Motor neuron (in vitro differentiated cells): Measurements from ENCODE around the gene RHAG. TPM values are rescaled to one million over a fixed set of nuclear protein-coding genes. Genes with fewer than 3 reads are reported as not detected.

ENCODE experiments used
- ATAC-seq, 8 experiments: fragments of 200-7000 bp; cut with Tn5 transposase; replicated peaks in 6 of 8; 2 replicates each; pipeline ENCODE4 v1.8.0; 2021; ENCODE audit warnings: mild to moderate bottlenecking in 8 of 8, moderate library complexity in 8 of 8
- H3K27ac ChIP-seq, 2 donors: fragments of 250-450 bp; sonication (Bioruptor Pico); 2 replicates each; pipeline ENCODE4 v1.9.0; 2021; ENCODE audit warnings: antibody characterized with exemption in 2 of 2, mild to moderate bottlenecking in 2 of 2, moderate library complexity in 1 of 2
- H3K4me1 ChIP-seq, 2 donors: fragments of 250-450 bp; sonication (Bioruptor Pico); replicated peaks in 1 of 2; 2 replicates each; pipeline ENCODE4 v1.6.1; 2021; ENCODE audit warnings: antibody characterized with exemption in 2 of 2, mild to moderate bottlenecking in 2 of 2, moderate library complexity in 1 of 2
- H3K4me3 ChIP-seq, 5 donors: fragments of 250-450 bp; sonication (Bioruptor Pico); 2 replicates each; pipeline ENCODE4 v1.9.0; 2021; ENCODE audit warnings: antibody characterized with exemption in 5 of 5, mild to moderate bottlenecking in 5 of 5, moderate library complexity in 4 of 5
- WGBS, 10 experiments: fragments of 450-650 bp; shearing (Covaris generic); methylation state at CpG; one replicate each; pipeline ENCODE4 v1.0.0; 2022; 5-methylcytosine and 5-hydroxymethylcytosine counted together
- in situ Hi-C, 9 experiments: fragments of 400-800 bp; cut with MboI; loops; one replicate each; pipeline ENCODE4 v1.15.0; 2021; ENCODE audit warnings: low sequenced_read_pairs in 9 of 9, low pct_unique_long_range_greater_than_20kb in 2 of 9; ENCODE audit not compliant: unreplicated experiment in 9 of 9
- total RNA-seq, 8 experiments: library from RNA; unstranded; fragments of 300-600 nt; gene quantifications; 2 replicates each; pipeline versions ENCODE4 v1.2.3 to v1.2.4, GENCODE V29; 2022

RHAG gene
- total RNA-seq, 8 experiments from 2014 or later = 0.28 TPM; not detected in 7

DNA sequence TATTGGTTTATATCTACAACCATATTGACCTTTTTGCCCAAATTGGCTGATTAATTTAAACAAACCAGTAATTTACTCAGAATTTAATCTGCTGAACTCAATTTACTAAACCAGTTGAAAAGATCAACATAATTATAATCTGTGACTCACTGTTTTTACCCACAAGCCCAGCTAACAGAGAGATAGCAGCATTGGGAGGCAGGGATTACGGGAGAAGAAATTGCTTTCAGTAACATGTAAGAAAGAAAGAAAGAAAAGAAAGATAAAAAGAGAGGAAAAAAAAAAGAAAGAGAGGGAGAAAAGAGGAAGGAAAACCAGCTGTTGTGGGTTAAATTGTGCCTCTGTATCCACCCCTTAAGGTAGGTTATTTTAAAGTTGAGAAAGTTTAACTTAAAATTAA is 13.3 kb upstream of the RHAG start:
- ATAC-seq = no peak
- Histone ChIP-seq H3K27ac (no peak overlapping the region), H3K4me3 (no peak overlapping the region), H3K4me1 (no peaks in the 10 kb centered on the region)
- WGBS, 10 experiments = 13 to 100% (median 81%) methylated on average over 1 of the region's 1 CpG; no CpG with 5 or more reads in 1 of the 10 experiments
- in situ Hi-C loops = loop anchor here in 2 of 9 experiments (25.0 kb wide), 2 partner anchors 187 to 387 kb away; partner anchors contain the start of gene DEFB112 (in 1 of the 2)

- no peak overlapping the region for H3K4me3 ChIP-seq
- no peaks in the 10 kb centered on the region for H3K4me1 ChIP-seq
- H3K27ac ChIP-seq = no peak overlapping the region
- ATAC-seq = no peak
- in situ Hi-C loops = loop anchor here in 2 of 9 experiments (25.0 kb wide), 2 partner anchors 189 to 389 kb away; partner anchors contain the start of gene DEFB112 (in 1 of the 2)
Measured at GRCh38 chr6:49648036-49648435, 11.4 kb upstream of the RHAG start.

GRCh38 chr6:49647476-49647875 is 10.8 kb upstream of the RHAG start:
- Histone ChIP-seq H3K4me3 (no peak overlapping the region), H3K4me1 (no peaks in the 10 kb centered on the region), H3K27ac (no peak overlapping the region)
- 0 to 100% (median 63%) methylated on average over 1 to 2 of the region's 2 CpGs; no CpG with 5 or more reads in 2 of the 10 experiments for WGBS, 10 experiments
- in situ Hi-C loops = loop anchor here in 2 of 9 experiments (25.0 kb wide), 2 partner anchors 190 to 390 kb away; partner anchors contain the start of gene DEFB112 (in 1 of the 2)
- no peak for ATAC-seq

DNA sequence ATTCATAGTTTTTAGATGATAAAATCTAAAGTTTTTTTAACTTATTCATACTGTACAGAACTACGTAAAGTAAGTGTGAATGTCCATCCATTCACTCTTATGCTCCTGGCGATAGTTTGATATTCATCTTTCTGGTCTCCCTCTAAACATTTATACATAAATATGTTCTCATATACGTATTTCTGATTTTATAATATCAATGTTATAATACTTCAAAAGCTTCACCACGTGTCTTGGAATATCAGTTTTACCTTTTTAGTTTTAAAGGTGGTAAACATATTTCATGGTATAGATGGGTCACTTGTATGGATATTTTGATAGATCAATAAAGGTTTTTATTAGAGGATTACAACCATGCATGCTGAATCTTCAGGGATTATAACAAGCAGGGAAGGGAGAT is 10.3 kb upstream of the RHAG start:
- in situ Hi-C loops = loop anchor here in 2 of 9 experiments (25.0 kb wide), 2 partner anchors 190 to 390 kb away; partner anchors contain the start of gene DEFB112 (in 1 of the 2)
- no peak for ATAC-seq
- Histone ChIP-seq H3K4me3 (no peak overlapping the region), H3K4me1 (no peaks in the 10 kb centered on the region), H3K27ac (no peak overlapping the region)
- 17 to 80% (median 65%) methylated on average over 2 to 4 of the region's 4 CpGs for WGBS, 10 experiments

DNA sequence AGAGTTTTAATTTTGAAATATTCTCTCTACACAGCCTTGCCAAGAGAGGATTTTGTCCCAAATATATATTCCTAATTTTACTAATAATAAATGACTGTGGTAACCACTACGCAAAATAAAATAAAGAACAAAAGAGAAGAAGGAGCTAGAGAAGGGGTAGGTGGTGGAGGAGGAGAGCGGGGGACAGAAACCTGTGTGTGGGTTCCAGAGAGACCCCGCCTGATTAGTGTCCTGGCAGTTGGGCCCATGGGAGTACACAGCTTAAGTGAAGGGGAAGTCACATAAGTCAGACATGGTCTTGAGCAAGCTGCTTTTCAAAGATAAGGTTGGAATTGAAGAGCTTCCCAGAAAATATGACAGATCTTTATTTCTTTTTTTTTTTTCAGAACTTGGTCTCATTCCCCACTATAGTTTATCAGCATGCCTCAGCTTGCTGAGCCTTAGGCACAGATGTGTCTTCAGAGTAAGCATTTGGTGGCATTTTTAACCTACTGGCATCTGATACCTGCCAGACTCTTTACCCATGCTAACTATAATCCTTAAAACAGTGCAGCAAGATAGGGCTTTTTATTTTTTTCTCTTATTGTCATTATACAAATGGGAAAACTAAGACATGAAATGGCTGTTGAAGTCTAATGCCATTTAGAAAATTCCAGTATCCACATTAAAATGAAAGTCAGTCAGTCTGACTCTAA is 9.6 kb upstream of the RHAG start:
- in situ Hi-C loops = loop anchor here in 2 of 9 experiments (25.0 kb wide), 2 partner anchors 191 to 391 kb away; partner anchors contain the start of gene DEFB112 (in 1 of the 2)
- no peak for ATAC-seq
- no peaks in the 10 kb centered on the region for H3K4me1 ChIP-seq
- no peak overlapping the region for H3K27ac ChIP-seq
- no peak overlapping the region for H3K4me3 ChIP-seq
- WGBS, 10 experiments = 23 to 96% (median 68%) methylated on average over 1 to 3 of the region's 3 CpGs; no CpG with 5 or more reads in 2 of the 10 experiments

DNA sequence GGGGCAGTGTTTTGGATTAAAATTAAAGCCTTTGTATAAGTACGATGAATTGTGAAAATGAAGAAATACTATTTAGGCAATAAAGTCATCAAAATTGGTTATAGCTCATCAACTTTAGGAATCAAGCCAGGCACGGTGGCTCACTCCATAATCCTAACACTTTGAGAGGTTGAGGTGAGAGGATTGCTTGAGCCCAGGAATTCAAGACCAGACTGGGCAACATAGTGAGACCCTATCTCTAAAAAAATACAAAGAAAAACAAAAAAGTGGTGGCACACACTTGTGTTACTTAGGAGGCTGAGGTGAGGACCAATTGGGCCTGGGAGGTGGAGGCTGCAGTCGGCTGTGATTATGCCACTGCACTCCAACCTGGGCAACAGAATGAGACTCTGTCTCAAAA is 8.5 kb upstream of the RHAG start:
- Histone ChIP-seq H3K4me1 (no peaks in the 10 kb centered on the region), H3K27ac (no peak overlapping the region), H3K4me3 (no peak overlapping the region)
- ATAC-seq = no peak
- in situ Hi-C loops = loop anchor here in 2 of 9 experiments (25.0 kb wide), 2 partner anchors 192 to 392 kb away; partner anchors contain the start of gene DEFB112 (in 1 of the 2)
- 0 to 100% (median 77%) methylated on average over 1 to 3 of the region's 3 CpGs for WGBS, 10 experiments

DNA sequence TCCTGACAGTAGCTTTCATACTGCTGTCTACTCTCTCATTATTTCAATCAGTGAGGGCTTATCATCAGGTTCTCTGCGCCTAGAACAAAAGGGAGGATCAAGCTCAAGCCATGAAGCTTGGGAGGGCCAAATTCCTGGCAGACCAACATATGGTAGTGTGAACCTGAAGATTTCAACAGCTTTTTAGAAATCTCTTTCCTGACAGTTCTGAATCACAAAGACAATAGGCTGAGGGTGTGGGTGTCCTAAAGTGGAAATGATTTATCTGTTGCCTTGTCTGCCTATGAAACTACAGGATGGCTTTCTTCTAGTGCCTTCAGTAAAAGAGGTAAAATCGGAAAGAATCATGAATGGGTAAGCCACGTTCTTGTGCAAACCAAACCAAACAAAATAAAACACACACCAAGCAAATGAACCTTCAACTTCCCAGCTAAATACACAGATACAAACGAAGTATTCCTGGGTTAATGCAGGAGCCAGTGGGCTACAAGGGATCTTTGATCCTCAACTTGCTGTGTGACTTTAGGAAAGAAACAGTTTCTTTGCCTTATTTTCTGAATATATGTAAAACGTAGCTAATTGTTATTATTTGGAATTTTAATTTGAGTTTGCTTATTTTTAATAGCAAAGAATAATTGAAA is 2.7 kb upstream of the RHAG start:
- WGBS, 10 experiments = 0 to 100% (median 44%) methylated on average over 1 to 5 of the region's 5 CpGs; no CpG with 5 or more reads in 1 of the 10 experiments
- no peak overlapping the region for H3K4me3 ChIP-seq
- in situ Hi-C loops = loop anchor here in 2 of 9 experiments (25.0 kb wide), 2 partner anchors 198 to 398 kb away; partner anchors contain the start of gene DEFB112 (in 1 of the 2)
- peak in 1 of 8 experiments; percentile 23 for ATAC-seq
- no peak overlapping the region for H3K27ac ChIP-seq
- no peaks in the 10 kb centered on the region for H3K4me1 ChIP-seq

DNA sequence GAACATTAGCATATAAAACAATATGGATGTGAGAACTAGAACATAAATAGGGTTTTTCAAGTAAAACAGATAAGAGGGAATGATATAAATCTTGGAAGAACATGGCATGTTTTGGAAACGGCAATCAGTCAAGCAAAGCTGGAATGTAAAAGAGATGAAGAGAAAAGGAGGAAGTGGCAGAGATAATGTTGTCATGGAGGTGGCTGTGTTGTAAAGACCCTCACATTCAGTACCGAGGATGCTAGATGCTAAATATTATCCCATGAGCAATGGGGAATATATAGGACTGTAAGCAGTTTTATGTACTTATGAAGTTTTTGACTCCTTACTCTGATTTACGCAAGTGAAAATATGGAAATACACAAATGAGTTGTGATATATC is 702 bp upstream of the RHAG start:
- no peak overlapping the region for H3K4me3 ChIP-seq
- no peak for ATAC-seq
- 15 to 95% (median 88%) methylated on average over 2 to 3 of the region's 3 CpGs for WGBS, 10 experiments
- in situ Hi-C loops = loop anchor here in 2 of 9 experiments (25.0 kb wide), 2 partner anchors 200 to 400 kb away; partner anchors contain the start of gene DEFB112 (in 1 of the 2)
- no peak overlapping the region for H3K27ac ChIP-seq
- no peaks in the 10 kb centered on the region for H3K4me1 ChIP-seq

DNA sequence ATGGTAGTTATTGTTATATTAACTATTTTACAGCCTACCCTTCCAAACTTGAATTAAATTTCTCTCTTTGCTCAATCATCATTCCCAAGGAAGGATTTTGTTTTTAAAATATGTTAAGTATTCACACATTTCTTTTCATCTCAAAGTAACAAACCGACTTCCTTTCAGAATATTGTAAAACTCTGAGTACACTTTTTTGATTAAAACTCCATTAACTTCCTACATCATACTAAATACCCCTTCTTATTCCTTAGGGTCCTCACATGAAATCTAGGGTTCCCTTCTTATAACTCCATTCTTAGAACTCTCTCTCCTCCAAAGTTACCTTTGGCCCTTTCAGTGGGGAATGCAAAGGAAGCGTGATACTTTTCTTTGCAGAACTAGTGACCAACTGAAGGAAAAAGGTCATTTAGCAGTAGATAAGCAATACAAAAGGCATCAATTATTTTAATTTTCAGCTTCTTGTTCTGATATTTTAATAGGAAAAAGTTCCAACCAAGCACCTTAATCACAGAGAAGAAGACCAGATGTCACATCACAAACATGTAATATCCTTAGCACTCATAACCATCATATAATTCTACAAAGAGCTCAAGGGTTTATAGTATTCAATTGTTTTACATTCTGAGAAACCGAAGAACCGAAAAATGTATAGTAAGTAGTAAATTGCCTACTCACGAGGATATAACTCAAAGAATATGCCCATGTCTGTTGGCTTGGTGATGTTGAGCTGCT is 494 bp downstream of the RHAG start:
- 9 to 100% (median 84%) methylated on average over 1 to 5 of the region's 5 CpGs for WGBS, 10 experiments

DNA sequence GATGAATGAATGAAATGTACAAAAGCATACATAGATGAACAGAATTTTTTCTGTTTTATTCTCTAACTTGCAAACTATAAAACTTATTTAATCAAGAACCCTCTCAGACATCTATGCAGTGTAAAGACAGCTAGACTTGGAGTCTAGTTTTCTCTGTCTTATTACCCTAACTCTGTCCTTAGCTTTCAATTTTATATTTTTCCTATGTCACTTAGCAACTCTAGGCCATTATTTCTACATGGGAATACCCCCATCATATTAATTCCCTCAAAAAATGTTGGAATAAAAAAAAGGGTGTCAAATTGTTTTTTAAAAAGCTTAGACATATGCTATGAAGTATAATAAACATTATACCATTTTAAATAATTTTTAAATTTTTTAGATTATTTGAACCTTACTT is 1.2 kb downstream of the RHAG start:
- H3K4me3 ChIP-seq = no peak overlapping the region
- in situ Hi-C loops = loop anchor here in 2 of 9 experiments (25.0 kb wide), 2 partner anchors 202 to 402 kb away; partner anchors contain the start of gene DEFB112 (in 1 of the 2)

More for the DNA sequence above, 494 bp downstream of the RHAG start:
- no peak overlapping the region for H3K27ac ChIP-seq
- in situ Hi-C loops = loop anchor here in 2 of 9 experiments (25.0 kb wide), 2 partner anchors 201 to 401 kb away; partner anchors contain the start of gene DEFB112 (in 1 of the 2)
- H3K4me3 ChIP-seq = no peak overlapping the region
- no peak for ATAC-seq
- no peaks in the 10 kb centered on the region for H3K4me1 ChIP-seq

DNA sequence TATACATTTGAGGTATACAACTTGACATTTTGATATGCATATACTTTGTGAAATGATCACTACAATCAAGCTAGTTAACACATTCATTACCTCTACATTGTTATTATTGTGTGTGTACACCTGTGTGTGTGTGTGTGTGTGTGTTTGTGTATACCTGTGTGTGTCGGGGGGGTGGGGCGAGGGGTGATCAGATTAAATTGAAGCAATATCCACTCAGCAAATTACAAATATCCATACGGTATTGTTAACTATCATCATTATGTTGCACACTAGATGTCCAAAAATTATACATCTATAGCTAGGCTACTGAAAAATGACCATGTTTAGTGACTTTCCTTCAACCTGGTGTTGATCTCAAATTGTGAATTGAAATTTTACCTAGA is 1.8 kb downstream of the RHAG start:
- 0 to 88% (median 83%) methylated on average over 1 to 3 of the region's 3 CpGs; no CpG with 5 or more reads in 5 of the 10 experiments for WGBS, 10 experiments
- in situ Hi-C loops = loop anchor here in 2 of 9 experiments (25.0 kb wide), 2 partner anchors 202 to 402 kb away; partner anchors contain the start of gene DEFB112 (in 1 of the 2)
- no peak for ATAC-seq
- Histone ChIP-seq H3K27ac (no peak overlapping the region), H3K4me3 (no peak overlapping the region), H3K4me1 (no peaks in the 10 kb centered on the region)

More for the DNA sequence above, 1.2 kb downstream of the RHAG start:
- ATAC-seq = no peak
- Histone ChIP-seq H3K4me1 (no peaks in the 10 kb centered on the region), H3K27ac (no peak overlapping the region)

GRCh38 chr6:49634092-49634835 is 2.4 kb downstream of the RHAG start:
- no peaks in the 10 kb centered on the region for H3K4me1 ChIP-seq
- H3K27ac ChIP-seq = no peak overlapping the region
- WGBS, 10 experiments = 39 to 91% (median 81%) methylated on average over 2 to 6 of the region's 6 CpGs
- no peak for ATAC-seq
- H3K4me3 ChIP-seq = no peak overlapping the region
- in situ Hi-C loops = loop anchor here in 2 of 9 experiments (25.0 kb wide), 2 partner anchors 203 to 403 kb away; partner anchors contain the start of gene DEFB112 (in 1 of the 2)
